ENCODE results near the gene PTCD2. TPM values are rescaled to one million over a fixed set of nuclear protein-coding genes. Genes with fewer than 3 reads are reported as not detected.

Gene PTCD2
- total and polyA plus RNA-seq, 2 donors (not counting 1 experiment from before 2014, with no cell fraction given): 10.3 to 15.9 TPM

DNA sequence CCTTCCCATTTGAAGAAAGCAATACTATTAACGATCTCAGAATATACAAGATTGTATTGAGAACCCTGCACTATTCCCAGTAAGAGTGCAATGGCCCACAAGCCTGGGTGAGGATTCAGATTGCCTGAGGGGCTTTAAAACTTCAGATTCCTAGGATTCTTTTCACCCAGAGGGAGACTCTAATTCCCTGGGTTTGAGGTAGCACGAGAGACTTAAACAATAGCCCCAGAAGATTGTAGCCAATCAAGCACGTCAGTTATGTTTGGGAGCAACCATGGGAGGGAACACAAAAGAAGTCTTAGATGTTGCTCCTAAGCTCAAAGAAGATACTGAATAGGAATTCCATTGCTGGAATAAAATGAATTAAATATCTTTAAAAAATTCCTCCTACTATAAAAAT, 18.0 kb upstream of the PTCD2 start:
- Histone ChIP-seq H4K20me1 (ENCODE audit: control insufficient read depth, extremely low read depth, insufficient read depth, low read length) (no peaks in the 10 kb centered on the region), H2AFZ (ENCODE audit: low read length) (no peak overlapping the region), H3K4me1 (ENCODE audit: control insufficient read depth, extremely low read depth, insufficient read depth, low read length) (no peaks in the 10 kb centered on the region), H3K4me2 (ENCODE audit: extremely low read depth, insufficient read depth, low read length) (no peak overlapping the region), H3K4me3 (replicated peaks in 1 of 4; ENCODE audit: control extremely low read depth in 1 of 4, insufficient read depth in 1 of 4, low read depth in 3 of 4, low read length in 4 of 4) (no peak overlapping the region), H3K79me2 (ENCODE audit: control insufficient read depth, insufficient read depth, low read length) (peaks cover 34% of the 10 kb centered on the region), H3K27ac (ENCODE audit: insufficient read depth, low read length) (no peak overlapping the region), H3K9ac (ENCODE audit: insufficient read depth, low read length) (no peak overlapping the region), H3K27me3 (ENCODE audit: control insufficient read depth, insufficient read depth, low read length) (no peaks in the 10 kb centered on the region), H3K36me3 (ENCODE audit: control insufficient read depth, insufficient read depth, low read length) (peaks cover 4% of the 10 kb centered on the region), H3K9me3 (ENCODE audit: control insufficient read depth, insufficient read depth, low read depth, low read length) (no peaks in the 10 kb centered on the region)
- TF ChIP-seq CTCF (conservative IDR thresholded peaks at IDR 0.05 in 1 of 2, IDR thresholded peaks at IDR 0.05 in 1 of 2; ENCODE audit: low read depth in 1 of 2, low read length in 2 of 2) (no peak), EZH2 (IDR thresholded peaks at IDR 0.05; ENCODE audit: low read length, missing control alignments) (no peak)
- DNase-seq (ENCODE audit: low read depth in 2 of 2): no peak

- peaks cover 3% of the 10 kb centered on the region for H3K4me1 ChIP-seq (ENCODE audit: control insufficient read depth, extremely low read depth, insufficient read depth, low read length)
- H3K79me2 ChIP-seq (ENCODE audit: control insufficient read depth, insufficient read depth, low read length): peaks cover 25% of the 10 kb centered on the region
- no peaks in the 10 kb centered on the region for H3K27me3 ChIP-seq (ENCODE audit: control insufficient read depth, insufficient read depth, low read length)
- no peaks in the 10 kb centered on the region for H3K9me3 ChIP-seq (ENCODE audit: control insufficient read depth, insufficient read depth, low read depth, low read length)
- no peak overlapping the region for H3K27ac ChIP-seq (ENCODE audit: insufficient read depth, low read length)
- peaks cover 2% of the 10 kb centered on the region for H3K36me3 ChIP-seq (ENCODE audit: control insufficient read depth, insufficient read depth, low read length)
- TF ChIP-seq EZH2 (IDR thresholded peaks at IDR 0.05; ENCODE audit: low read length, missing control alignments): no peak
- no peak overlapping the region for H3K4me3 ChIP-seq (replicated peaks in 1 of 4; ENCODE audit: control extremely low read depth in 1 of 4, insufficient read depth in 1 of 4, low read depth in 3 of 4, low read length in 4 of 4)
- H2AFZ ChIP-seq (ENCODE audit: low read length): no peak overlapping the region
- H4K20me1 ChIP-seq (ENCODE audit: control insufficient read depth, extremely low read depth, insufficient read depth, low read length): no peaks in the 10 kb centered on the region
- no peak overlapping the region for H3K4me2 ChIP-seq (ENCODE audit: extremely low read depth, insufficient read depth, low read length)
- H3K9ac ChIP-seq (ENCODE audit: insufficient read depth, low read length): no peak overlapping the region
- DNase-seq (ENCODE audit: low read depth in 2 of 2): no peak
Observed at GRCh38 chr5:72305194-72306142, 14.7 kb upstream of the PTCD2 start.

GRCh38 chr5:72307573-72307967, 12.6 kb upstream of the PTCD2 start:
- Histone ChIP-seq H3K27me3 (ENCODE audit: control insufficient read depth, insufficient read depth, low read length) (no peaks in the 10 kb centered on the region), H3K36me3 (ENCODE audit: control insufficient read depth, insufficient read depth, low read length) (no peaks in the 10 kb centered on the region), H3K4me3 (replicated peaks in 1 of 4; ENCODE audit: control extremely low read depth in 1 of 4, insufficient read depth in 1 of 4, low read depth in 3 of 4, low read length in 4 of 4) (peak overlapping the region; percentile 55 to 80 (median 73)), H3K9me3 (ENCODE audit: control insufficient read depth, insufficient read depth, low read depth, low read length) (no peaks in the 10 kb centered on the region), H4K20me1 (ENCODE audit: control insufficient read depth, extremely low read depth, insufficient read depth, low read length) (no peaks in the 10 kb centered on the region), H3K79me2 (ENCODE audit: control insufficient read depth, insufficient read depth, low read length) (peaks cover 22% of the 10 kb centered on the region), H3K27ac (ENCODE audit: insufficient read depth, low read length) (peak overlapping the region; percentile 96), H2AFZ (ENCODE audit: low read length) (no peak overlapping the region), H3K4me1 (ENCODE audit: control insufficient read depth, extremely low read depth, insufficient read depth, low read length) (peaks cover 3% of the 10 kb centered on the region), H3K9ac (ENCODE audit: insufficient read depth, low read length) (peak overlapping the region; percentile 92), H3K4me2 (ENCODE audit: extremely low read depth, insufficient read depth, low read length) (peak overlapping the region; percentile 85)
- peak in 1 of 2 donors; percentile 17 for DNase-seq (ENCODE audit: low read depth in 2 of 2)
- no peak for TF ChIP-seq EZH2 (IDR thresholded peaks at IDR 0.05; ENCODE audit: low read length, missing control alignments)
- TF ChIP-seq CTCF (conservative IDR thresholded peaks at IDR 0.05 in 1 of 2, IDR thresholded peaks at IDR 0.05 in 1 of 2; ENCODE audit: low read depth in 1 of 2, low read length in 2 of 2): no peak
